DMS153 (cell line): ENCODE data around the gene DCLRE1A.
A peak's percentile ranks its signal among the peaks of the same experiment; 100 is the strongest.
"Not testable (repeated sequence)": the region's sequence is repeated elsewhere in the genome, so short reads cannot be mapped to it uniquely, and the experiment has no call there.

Experiments used
- DNase-seq: peaks from one replicate; lab custom pipeline; 2025; lab: John Stamatoyannopoulos, UW

Gene DCLRE1A

DNA sequence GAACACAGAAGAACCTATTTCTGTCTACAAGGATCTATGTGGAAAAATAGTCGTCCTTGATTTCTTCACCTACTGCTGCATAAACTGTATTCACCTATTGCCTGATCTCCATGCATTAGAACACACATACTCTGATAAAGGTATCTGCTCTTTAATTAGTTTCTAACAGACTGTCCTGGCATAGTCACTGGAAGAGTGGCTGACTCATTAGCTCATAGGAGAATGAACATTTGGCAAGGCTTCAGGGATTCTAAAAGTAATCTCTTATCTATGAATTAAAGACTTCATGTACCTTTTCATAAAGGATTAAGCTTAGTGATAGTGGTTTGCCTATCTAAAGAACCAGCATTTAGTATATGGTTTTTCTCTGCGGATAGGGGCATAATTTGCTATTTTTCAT is 4.7 kb upstream of the DCLRE1A start:
- DNase-seq: no peak

DNA sequence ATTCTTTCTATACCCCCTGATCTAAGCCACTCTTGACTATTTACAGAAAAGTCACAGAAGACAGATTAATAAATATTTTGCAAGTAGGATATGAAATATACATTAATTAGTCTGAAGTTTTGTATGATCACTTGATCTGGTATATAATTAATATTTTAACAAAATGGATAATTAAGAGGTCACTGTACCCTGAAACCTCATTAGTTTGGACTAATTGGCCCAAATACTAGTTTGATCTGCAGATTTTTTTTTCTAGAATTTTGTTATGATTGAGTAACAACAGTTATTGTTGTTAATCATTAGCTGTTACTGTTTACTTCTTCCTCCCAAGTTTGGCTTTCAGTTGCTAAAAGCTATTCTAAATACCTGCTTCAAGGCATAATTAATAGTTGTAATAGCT is 3.3 kb upstream of the DCLRE1A start:
- no peak for DNase-seq

DNA sequence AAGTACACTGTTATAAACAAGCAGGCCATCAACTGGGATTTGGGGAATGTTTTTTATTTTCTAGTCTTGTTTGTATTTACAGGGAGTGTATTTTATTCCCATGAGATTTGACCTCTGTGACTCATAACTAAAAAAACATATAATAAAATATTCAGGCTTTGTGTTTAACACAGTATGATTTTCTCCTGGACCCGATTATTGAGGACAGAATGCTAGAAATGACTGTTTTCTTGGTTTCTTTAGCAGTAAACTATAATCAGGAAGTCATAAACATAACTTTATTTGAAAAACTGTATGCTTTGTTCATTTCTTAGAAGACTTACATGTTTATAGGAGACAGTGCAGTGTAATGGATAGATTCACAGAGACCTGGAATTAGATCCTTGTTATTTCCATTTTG is 2.7 kb upstream of the DCLRE1A start:
- no peak for DNase-seq

DNA sequence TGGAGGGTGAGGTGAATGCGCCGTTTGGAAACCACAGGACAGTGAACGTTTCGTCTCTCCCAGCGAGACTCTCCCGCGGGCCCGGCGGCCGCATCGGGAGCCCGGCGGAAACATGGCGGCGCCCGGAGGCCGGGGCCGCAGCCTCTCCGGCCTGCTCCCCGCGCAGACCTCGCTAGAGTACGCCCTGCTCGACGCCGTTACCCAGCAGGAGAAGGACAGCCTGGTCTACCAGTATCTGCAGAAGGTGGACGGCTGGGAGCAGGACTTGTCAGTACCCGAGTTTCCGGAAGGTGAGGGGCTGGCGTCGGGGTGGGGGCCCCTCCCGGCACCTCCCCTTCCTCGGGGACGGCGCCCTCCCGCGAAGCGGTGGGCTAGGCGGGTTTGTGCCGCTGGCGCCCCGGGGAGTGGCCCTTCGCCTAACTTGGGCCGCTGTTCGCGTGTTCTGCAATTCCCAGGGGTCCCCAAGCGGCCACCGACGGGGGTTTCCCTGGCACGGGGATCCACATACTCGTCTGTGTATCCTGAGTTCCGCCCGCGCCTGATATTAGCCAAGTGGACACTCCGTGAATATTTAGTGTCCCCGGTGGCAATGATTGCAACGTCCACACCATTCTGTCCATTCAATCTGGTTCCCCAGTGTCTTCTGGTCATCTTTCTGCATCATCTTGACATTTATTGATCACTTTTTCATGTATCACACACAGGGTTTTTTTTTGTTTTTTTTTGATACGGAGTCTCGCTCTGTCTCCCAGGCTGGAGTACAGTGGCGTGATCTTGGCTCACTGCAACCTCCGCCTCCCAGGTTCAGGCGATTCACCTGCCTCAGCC is 1.1 kb upstream of the DCLRE1A start:
- DNase-seq: no peak

DNA sequence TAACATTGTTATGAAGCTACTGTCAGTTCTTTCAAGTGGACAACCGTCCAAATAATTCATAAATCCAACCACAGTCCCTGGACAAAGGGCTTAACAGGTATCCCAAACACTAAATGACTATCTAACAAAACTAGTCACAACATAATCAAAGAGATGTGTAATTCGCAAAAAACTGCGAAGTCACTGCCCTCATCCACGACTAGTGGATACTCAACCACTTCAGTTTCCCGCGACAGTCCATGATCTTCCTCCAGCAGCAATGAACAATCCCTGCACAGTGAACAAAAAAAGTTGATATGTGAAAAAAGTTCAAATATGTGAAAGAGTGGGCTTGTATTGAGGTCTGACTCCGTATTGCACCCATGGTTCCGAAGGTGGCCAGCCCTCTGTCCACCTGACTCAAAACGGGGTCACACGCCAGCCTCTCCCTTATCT is 287 bp downstream of the DCLRE1A start:
- DNase-seq: no peak

DNA sequence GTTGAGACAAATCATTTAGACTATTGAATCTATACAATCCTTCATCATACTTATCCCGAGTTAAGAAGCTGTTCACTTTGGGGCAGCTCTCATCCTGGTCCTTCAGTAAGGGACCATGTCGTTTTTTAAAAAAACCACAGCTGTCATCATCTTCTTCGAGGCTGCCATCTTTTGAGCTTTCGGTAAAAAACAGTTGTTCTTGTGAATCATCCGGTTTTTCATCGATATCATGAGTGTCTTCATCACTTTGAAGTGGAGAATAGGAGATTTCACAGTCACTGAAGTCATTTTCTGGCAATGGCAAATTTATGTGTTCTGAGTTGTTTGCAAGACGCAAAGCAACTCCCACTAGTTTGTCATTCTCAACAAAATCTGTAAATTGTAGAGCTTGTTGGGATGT is 3.9 kb downstream of the DCLRE1A start:
- no peak for DNase-seq

DNA sequence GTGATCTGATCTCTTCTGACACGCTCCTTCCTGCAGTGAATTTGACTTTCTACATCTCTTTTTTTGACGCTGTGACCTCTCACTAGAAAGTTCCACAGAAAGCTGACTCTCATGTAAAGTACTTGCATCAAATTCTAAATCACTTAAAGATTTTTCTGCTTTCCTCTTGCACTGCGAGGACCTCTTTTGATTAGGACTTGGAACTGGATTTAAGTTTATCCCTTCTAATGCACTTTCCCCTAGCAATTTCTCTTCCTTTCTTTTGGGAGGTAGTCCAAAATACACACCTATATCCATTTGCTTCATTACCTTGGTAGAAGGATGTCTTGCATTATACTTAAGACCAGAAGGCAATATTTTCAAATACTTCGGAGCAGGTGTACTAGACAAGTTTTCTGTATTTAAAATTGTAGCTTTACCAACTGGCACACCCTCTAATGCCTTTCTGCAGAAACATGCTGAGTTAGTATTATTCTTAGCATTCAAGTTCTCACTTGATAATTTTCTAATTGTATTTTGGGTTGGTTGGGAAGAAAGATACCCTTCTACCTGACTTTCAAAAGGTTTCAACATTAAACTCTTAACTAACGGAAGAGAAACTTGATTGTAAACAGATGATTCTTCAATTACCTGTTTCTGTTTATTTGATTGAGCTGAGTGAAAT is 4.6 kb downstream of the DCLRE1A start:
- DNase-seq: no peak

DNA sequence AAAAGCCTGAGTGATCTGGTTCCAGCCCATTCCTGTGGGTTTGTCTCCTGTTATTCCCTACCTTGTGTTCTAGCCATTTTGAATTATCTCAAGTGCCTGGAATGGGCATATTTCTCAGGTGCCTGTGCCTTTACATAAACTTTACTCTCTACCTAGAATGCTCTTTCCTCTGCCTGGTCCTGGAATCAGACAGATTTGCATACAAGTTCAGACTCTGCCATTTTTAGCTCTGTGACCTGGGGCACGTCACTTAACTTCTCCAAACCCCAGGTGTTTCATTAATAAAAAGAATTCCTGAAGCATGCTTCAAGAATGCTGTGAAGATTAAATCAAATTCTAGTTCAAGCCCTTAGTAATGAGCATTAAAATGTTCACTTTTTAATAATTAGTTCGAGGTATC is 7.8 kb downstream of the DCLRE1A start:
- DNase-seq: no peak

DNA sequence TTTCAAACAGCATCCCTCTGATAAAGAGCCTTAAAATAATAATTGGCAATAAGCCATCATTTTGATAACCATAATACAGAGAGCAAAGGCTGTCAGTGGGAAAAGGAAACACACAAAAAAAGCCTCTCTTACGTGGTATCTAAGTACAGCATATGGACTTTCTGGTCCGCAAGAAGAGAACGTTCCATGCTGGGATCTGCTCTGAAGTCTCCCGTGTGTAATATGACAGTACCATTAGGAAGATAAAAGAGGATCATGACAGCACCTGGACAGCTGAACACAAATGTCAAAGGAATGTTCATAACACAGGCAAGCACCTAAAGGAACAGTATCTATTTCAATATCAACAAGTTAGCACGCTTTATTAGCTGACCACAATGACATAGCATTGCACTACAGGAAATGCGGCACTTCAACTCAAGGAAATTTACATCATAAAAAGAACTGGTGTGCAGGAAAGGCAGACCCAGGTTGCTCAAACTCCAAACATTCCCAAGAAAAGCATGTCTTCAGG is 9.9 kb downstream of the DCLRE1A start:
- DNase-seq: peak; percentile 60

DNA sequence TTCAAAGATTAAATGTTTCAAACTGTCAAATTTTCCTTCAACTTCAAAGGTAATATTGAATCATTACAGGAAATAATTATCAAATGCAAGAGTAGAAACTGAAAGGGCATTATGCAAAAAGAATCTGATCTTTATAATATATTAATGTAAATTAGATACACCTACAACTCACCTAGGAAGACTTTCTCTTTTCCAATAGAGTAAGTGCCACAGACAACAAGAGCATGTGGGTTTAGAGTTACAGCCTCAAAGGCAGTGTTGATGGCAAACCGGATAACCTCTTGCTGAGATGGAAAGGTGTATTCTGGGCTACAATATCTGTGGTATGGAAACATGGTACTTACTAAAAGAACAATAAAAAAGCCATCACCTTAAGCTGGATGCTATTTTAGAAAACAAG is 11.7 kb downstream of the DCLRE1A start:
- DNase-seq: no peak

DNA sequence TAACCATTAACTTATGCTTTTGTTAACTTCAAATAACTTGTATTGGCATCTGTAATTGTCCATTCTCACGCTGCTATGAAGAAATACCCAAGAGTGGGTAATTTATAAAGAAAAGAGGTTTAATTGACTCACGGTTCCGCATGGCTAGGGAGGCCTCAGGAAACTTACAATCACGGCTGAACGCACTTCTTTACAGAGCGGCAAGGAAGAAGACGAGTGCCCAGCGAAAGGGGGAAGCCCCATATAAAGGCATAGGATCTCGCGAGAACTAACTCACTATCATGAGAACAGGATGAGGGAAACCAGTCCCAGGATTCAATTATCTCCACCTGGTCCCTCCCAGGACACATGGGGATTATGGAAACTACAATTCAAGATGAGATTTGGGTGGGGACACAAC is 25.3 kb downstream of the DCLRE1A start:
- not testable (repeated sequence) for DNase-seq

DNA sequence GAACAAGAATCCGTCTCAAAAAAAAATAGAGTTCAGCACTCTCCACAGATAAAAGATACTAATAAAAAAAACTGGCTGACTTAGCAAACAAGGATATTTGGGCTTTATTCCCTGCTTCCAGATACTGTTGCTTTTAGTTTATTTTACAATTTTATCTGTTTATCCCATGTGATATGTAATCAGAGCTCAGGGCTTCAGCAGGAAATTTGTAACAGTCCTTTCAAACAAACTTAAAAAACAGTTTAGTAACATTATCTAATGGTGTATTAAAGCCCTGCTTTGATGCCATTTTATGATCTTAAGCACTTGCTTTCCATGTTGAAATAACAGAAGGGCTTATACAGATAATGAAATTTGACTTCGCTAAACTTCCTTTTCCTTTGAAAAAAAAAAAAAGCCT is 28.1 kb downstream of the DCLRE1A start:
- no peak for DNase-seq

DNA sequence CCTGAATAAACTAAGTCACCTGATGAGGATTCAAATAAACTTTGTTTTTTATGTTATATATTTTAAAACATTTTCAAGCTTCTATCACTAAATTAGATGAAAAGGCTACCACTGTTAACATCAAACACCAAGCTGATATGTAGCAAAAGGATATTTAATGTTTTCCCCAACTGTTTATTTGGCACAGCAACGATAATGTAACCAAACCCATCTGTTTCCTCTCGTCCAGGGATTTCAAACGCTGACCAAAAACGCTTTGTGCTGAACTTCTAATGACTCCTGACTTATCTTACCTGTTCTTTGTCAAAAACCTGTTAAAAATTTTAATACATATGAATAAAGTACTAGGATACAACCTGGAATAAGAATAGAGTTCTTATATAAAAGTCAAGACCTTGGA is 30.5 kb downstream of the DCLRE1A start:
- DNase-seq: no peak

DNA sequence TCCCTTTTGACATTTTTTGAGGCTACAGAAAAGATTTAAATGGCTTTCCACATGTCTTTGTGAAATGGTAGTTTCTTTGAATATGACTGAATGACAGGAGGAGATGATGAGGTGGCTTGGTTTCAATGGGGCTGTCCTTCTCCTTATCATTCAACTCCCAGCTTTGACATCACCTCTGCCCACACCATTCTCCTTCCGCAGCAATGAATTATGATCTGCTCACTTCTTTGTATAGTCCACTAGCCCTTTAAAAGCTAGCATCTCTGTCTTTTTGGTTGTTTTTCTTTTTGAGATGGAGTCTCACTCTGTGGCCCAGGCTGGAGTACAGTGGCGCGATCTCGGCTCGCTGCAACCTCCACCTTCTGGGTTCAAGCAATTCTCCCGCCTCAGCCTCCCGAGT is 31.7 kb downstream of the DCLRE1A start:
- no peak for DNase-seq

DNA sequence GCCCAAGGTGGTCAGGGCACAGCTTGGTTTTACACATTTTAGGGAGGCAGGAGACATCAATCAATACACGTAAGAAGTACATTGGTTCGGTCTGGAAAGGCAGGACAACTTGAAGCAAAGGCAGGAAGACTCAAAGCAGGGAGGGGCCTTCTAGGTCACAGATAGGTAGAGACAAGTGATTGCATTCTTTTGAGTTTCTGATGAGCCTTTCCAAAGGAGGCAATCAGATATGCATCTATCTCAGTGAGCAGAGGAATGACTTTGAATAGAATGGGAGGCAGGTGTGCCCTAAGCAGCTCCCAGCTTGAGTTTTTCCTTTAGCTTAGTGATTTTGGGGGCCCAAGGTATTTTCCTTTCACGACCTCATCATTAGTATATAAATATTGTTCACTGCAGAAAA is 32.6 kb downstream of the DCLRE1A start:
- DNase-seq: not testable (repeated sequence)

DNA sequence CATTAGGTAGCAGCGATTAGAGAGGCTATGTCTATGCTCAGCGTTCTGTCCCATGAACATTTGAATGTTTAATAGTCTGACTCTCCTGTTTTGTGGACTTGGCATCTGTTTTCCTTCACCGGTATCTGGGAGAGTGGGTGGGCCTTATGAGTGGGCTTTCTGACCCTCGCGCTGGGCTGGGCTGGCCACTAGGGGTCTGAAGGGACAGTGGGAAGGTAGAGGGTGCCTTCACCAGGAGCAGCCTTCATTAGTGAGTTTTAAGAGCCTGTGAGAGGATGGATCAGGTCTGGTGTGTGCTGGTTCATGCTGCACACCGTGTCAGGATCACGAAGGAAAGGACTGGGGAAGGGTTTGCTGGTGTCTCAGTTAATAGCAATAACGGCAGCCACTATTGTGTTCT is 33.4 kb downstream of the DCLRE1A start:
- DNase-seq: no peak

DNA sequence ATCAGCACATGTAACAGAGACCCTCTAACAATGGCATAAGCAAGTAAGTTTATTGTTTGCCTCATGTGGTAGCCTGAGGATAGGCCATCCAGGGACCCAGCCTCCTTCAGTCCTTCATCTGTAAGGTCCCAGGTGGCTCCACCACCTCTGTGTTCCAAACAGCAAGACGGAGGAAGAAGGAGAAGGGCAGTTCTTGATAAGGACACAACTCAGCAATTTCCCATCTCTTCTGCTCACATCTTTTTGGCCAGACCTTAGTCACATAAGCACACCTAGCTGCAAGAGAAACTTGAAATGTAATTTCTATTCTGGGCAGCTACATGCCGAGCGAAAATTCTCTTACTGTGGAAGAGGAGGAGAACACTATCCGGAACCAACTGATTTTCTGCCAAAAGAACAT is 33.9 kb downstream of the DCLRE1A start:
- DNase-seq: no peak

DNA sequence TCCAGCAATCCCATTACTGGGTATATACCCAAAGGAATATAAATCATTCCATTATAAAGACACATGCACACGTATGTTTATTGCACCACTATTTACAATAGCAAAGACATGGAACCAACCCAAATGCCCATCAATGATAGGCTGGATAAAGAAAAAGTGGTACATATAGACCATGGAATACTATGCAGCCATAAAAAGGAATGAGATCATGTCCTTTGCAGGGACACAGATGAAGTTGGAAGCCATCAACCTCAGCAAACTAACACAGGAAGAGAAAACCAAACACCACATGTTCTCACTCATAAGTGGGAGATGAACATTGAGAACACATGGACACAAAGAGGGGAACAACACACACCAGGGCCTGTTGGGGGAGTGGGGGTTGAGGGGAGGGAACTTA is 39.2 kb downstream of the DCLRE1A start:
- not testable (repeated sequence) for DNase-seq

DNA sequence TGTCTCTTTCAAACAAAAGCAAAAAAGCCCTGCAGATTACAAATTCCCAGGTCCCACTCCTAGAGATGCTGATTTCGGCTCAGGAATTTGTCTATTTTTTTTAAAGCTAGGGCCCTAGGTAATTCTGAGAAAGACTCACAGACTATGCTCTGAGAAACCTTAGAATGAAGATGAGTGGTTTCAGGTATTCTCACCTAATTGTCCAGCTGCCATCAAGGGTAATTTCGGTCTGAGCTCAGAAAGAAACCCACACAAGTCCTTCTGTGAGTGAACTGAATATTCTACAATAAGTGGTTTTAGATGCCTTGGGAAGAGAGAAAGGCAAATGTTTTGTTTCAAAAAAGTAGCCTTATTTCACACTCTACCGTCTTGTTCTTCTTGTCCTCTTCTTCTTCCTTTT is 45.7 kb downstream of the DCLRE1A start:
- no peak for DNase-seq

DNA sequence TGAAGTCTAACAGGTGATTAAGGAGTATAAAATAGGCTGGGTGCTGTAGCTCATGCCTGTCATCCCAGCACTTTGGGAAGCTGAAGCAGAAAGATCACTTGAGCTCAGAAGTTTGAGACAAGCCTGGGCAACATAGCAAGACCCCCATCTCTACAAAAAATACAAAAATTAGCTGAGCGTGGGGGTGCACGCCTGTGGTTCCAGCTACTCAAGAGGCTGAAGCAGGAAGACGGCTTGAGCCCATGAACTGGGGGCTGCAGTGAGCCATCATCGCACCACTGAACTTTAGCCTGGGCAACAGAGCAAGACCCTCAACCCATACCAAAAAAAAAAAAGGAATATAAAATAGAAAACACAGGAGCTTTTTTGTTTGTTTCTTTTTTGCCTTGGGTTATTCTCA is 47.4 kb downstream of the DCLRE1A start:
- no peak for DNase-seq

DNA sequence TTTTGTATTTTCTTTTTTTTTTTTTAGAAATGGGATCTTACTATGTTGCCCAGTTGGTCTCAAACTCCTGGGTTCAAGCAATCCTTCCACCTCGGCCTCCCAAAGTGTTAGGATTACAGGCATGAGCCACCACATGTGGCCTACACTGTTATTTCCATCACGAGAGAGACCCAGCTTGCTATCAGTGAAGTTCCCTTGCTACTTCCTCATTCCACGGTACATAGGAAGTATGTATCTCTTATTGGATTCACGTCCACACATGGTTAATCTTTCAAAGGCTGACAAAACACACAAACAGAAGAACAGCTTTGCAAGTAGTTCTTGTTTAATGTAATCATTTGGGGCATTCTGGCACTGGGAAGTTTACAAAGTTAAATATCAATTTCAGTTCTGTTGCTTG is 50.9 kb downstream of the DCLRE1A start:
- no peak for DNase-seq

DNA sequence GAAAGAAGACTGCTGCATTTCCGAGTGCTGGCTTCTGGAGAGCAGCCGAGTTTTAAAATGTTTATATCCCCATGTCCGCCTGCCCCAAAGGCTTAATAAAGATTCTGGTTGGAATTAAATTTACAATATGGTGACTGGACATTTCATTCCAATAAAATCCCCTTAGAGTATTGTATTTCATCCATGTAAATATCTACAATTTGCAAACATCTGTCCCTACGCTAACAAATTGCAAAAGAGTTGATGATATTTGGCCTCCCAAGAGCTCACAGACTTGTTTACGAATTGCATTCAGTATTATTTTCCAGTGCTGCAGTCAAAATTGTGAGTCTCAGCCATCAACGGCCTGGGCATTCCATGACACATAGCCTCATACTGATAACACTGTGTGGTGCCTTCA is 52.3 kb downstream of the DCLRE1A start:
- DNase-seq: no peak

DNA sequence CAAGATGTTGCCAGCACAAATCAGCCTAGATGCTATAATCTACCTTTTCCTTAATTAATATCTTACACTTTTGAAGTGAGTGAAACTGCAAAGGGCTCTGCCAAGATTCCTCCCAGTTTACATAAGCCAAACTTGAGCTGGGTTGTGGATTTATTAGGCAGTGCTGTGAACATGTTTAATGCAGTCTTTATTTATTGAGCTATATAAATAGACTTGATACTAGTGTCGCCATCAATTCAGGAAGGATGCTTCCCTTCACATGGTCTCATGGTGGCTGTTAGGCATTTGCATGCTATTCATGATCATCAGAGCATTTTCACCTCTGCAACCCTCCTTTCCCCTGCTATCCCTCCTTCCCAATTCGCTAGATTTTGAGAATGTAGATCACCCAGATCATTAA is 62.2 kb downstream of the DCLRE1A start:
- no peak for DNase-seq
